Fibroblast of mammary gland (primary cell): ENCODE data around the gene TIMP3.

ENCODE experiments used
- DNase-seq: peaks from one replicate; pipeline ENCODE4 v3.0.0-alpha.2; 2010; ENCODE audit warnings: low read depth
- H3K4me3 ChIP-seq: 2 replicates; pipeline ENCODE4 v1.5.1; 2011; ENCODE audit warnings: low read depth, mild to moderate bottlenecking, low read length, moderate library complexity; ENCODE audit not compliant: control insufficient read depth
- TF ChIP-seq, protein P1 (sequence below): conservative IDR thresholded peaks from 2 replicates; pipeline ENCODE4 v1.5.1; 2011; ENCODE audit warnings: low read depth, low read length, inconsistent platforms; ENCODE audit not compliant: control insufficient read depth, insufficient read depth

TIMP3 gene

DNA sequence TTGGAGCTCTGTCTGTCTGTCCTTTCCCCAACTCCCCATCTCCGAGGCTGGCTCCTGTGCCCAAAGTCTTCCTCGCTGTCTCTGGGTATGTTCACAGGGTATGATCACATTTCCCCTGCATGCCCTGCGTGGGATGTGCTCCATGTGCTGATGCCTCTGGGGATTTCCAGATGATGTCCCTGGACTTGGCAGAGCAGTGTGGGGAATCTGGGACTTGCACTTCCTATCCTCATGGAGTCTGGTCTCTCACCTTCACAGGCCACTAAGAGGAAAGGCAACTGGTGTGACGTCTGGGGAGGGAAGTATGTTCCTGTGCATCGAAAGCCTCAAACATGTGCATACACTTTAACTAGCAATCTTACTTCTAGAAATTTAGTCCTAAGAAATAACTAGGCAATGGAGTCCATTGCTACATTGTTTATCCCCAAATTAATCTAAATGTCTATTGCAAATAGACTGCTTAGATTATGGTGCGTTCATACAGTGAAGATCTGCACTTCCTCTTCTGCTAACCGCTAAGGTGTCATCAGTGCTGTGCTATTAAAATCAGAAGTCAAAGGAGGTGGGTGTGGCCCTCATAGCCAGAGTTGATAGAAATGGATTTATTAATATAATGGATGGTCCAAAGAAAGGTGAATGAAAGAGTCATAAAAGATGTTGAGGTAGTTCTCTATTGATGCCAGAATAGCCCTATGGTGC, 20.8 kb downstream of the TIMP3 start:
- no peak overlapping the region for H3K4me3 ChIP-seq
- no peak for DNase-seq
- TF ChIP-seq, protein P1, sequence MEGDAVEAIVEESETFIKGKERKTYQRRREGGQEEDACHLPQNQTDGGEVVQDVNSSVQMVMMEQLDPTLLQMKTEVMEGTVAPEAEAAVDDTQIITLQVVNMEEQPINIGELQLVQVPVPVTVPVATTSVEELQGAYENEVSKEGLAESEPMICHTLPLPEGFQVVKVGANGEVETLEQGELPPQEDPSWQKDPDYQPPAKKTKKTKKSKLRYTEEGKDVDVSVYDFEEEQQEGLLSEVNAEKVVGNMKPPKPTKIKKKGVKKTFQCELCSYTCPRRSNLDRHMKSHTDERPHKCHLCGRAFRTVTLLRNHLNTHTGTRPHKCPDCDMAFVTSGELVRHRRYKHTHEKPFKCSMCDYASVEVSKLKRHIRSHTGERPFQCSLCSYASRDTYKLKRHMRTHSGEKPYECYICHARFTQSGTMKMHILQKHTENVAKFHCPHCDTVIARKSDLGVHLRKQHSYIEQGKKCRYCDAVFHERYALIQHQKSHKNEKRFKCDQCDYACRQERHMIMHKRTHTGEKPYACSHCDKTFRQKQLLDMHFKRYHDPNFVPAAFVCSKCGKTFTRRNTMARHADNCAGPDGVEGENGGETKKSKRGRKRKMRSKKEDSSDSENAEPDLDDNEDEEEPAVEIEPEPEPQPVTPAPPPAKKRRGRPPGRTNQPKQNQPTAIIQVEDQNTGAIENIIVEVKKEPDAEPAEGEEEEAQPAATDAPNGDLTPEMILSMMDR, result no peak

GRCh38 chr22:32823024-32823730, 21.7 kb downstream of the TIMP3 start:
- H3K4me3 ChIP-seq, result no peak overlapping the region
- DNase-seq, result peak; percentile 52
- TF ChIP-seq, protein P1, result peak; percentile 50

GRCh38 chr22:32824531-32825312, 23.2 kb downstream of the TIMP3 start:
- no peak for DNase-seq
- TF ChIP-seq, protein P1, result no peak
- no peak overlapping the region for H3K4me3 ChIP-seq

DNA sequence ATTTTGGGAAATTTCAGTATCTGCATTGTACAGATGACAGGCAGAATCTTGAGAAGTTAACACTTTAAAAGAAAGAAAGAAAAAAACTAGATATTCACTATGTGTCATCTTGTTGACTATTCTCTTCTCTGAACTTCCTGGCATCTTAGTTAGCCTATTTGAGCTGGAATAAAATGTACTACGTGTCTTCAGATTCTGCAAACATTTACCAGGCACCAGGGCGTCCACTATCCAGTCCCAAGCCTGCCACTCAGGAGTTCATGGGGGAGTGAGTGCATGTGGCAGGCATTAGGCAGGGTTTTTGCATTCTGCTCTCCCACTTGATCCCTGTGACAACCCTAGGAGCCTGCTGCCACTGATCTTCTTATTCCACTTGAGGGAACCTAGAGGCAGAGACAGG, 25.0 kb downstream of the TIMP3 start:
- DNase-seq, result no peak
- TF ChIP-seq, protein P1, result no peak
- no peak overlapping the region for H3K4me3 ChIP-seq

- DNase-seq, result no peak
- H3K4me3 ChIP-seq, result no peak overlapping the region
- TF ChIP-seq, protein P1, result no peak
These were observed 25.6 kb downstream of the TIMP3 start for GRCh38 chr22:32827049-32827602.

DNA sequence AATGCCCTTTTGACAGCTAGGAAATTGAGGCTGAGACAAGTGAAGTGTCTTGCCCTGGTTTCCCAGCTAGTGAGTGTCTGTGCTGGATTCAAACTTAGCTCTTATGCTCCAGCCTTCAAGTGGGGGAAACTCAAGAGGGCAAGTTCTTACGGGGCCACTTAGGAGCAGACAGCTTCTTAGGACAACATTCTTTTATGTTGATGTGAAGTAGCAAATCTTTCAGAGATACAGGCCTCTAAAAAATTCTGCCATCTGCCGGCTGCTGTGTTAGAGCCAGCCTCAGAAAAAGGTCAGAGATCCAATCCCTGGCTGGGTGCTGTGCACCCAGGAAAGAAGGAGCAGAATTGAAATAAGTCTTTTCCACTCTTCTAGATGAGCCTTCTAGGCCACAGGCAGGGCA, 26.6 kb downstream of the TIMP3 start:
- no peak for DNase-seq
- TF ChIP-seq, protein P1, result no peak

More for the DNA sequence above, 26.6 kb downstream of the TIMP3 start:
- no peak overlapping the region for H3K4me3 ChIP-seq
